K562 (cell line): ENCODE data around the gene FIBP. TPM values are rescaled to one million over a fixed set of nuclear protein-coding genes. Genes with fewer than 3 reads are reported as not detected.

Experiments
- ATF4 ChIP-seq: fragments of 450-650 bp; formaldehyde crosslinking; IDR thresholded peaks from 2 replicates; pipeline ENCODE4 v1.4.0; 2022; ENCODE audit warnings: mild to moderate bottlenecking, moderate library complexity
- BACH1 ChIP-seq: fragments of 200-800 bp; sonication (Bioruptor generic); IDR thresholded peaks from 2 replicates; pipeline ENCODE4 v1.6.1; 2016; ENCODE audit warnings: missing genetic modification characterization, missing compliant biosample characterization
- CBFA2T3 ChIP-seq: fragments of 450-650 bp; IDR thresholded peaks from 2 replicates; pipeline ENCODE4 v1.6.1; 2017
- FOXA3 ChIP-seq, 2 experiments: fragments of 450-650 bp in 1 of 2; sonication (generic) in 1 of 2; formaldehyde crosslinking; IDR thresholded peaks in 1 of 2; conservative IDR thresholded peaks in 1 of 2; 2 replicates each; pipeline versions ENCODE4 v1.4.0 to v1.8.0; 2020 to 2022; ENCODE audit warnings: mild to moderate bottlenecking in 2 of 2, missing genetic modification reagents in 1 of 2
- FOXP1 ChIP-seq: sonication (generic); formaldehyde crosslinking; IDR thresholded peaks from 2 replicates; pipeline ENCODE4 v1.8.0; 2022; ENCODE audit warnings: mild to moderate bottlenecking, missing genetic modification reagents
- HMGN3 ChIP-seq: IDR thresholded peaks from 2 replicates; pipeline ENCODE4 v1.6.1; 2011; ENCODE audit warnings: borderline replicate concordance, low read depth, mild to moderate bottlenecking, mixed read lengths, low read length; ENCODE audit not compliant: insufficient read length; ENCODE audit errors: extremely low read depth
- ID3 ChIP-seq, 2 experiments: fragments of 250-450 bp in 1 of 2; fragments of 450-650 bp in 1 of 2; sonication (Bioruptor Pico) in 1 of 2; IDR thresholded peaks; 2 replicates each; pipeline versions ENCODE4 v1.6.1 to v1.8.0; 2016 to 2021; ENCODE audit warnings: mild to moderate bottlenecking in 2 of 2, moderate library complexity in 2 of 2, missing compliant biosample characterization in 1 of 2, missing genetic modification characterization in 1 of 2
- KDM1A ChIP-seq, 2 experiments: fragments of 450-650 bp; IDR thresholded peaks; 2 replicates each; pipeline ENCODE4 v1.6.1; 2016; ENCODE audit warnings: mild to moderate bottlenecking in 2 of 2
- NCOA2 ChIP-seq, 2 experiments: fragments of 450-650 bp; IDR thresholded peaks; 2 replicates each; pipeline ENCODE4 v1.6.1; 2018; ENCODE audit warnings: mild to moderate bottlenecking in 2 of 2, moderate library complexity in 1 of 2; ENCODE audit not compliant: partially characterized antibody in 2 of 2
- NFIC ChIP-seq: fragments of 450-650 bp; IDR thresholded peaks from 2 replicates; pipeline ENCODE4 v1.6.1; 2017; ENCODE audit warnings: mild to moderate bottlenecking, inconsistent platforms
- NR2C2 ChIP-seq, 2 experiments: fragments of 200-800 bp in 1 of 2; sonication (Bioruptor generic) in 1 of 2; sonication (generic) in 1 of 2; formaldehyde crosslinking in 1 of 2; IDR thresholded peaks; 2 replicates each; pipeline versions ENCODE4 v1.6.1 to v1.8.0; 2016 to 2022; ENCODE audit warnings: mild to moderate bottlenecking in 1 of 2, missing compliant biosample characterization in 1 of 2, missing genetic modification characterization in 1 of 2, missing genetic modification reagents in 1 of 2
- NUFIP1 ChIP-seq: fragments of 450-650 bp; IDR thresholded peaks from 2 replicates; pipeline ENCODE4 v1.6.1; 2018; ENCODE audit not compliant: partially characterized antibody
- PPARD ChIP-seq: fragments of 250-450 bp; sonication (Bioruptor Pico); IDR thresholded peaks from 2 replicates; pipeline ENCODE4 v1.8.0; 2022; ENCODE audit warnings: inconsistent platforms, mild to moderate bottlenecking, moderate library complexity
- RBBP5 ChIP-seq: fragments of 200-600 bp; sonication (generic); IDR thresholded peaks from 2 replicates; pipeline ENCODE4 v1.6.1; 2012; ENCODE audit warnings: borderline replicate concordance, mild to moderate bottlenecking, low read length, control low read depth, inconsistent platforms; ENCODE audit not compliant: insufficient read depth, poor library complexity, severe bottlenecking
- SRSF3 ChIP-seq: fragments of 200-400 bp; formaldehyde crosslinking; IDR thresholded peaks from 2 replicates; pipeline ENCODE4 v1.6.1; 2016; ENCODE audit warnings: mild to moderate bottlenecking, low read length, moderate library complexity; ENCODE audit not compliant: insufficient read depth
- SRSF7 ChIP-seq: fragments of 200-400 bp; formaldehyde crosslinking; optimal IDR thresholded peaks from 2 replicates; pipeline ENCODE3; 2017; ENCODE audit warnings: mild to moderate bottlenecking, low read depth, low read length
- TAL1 ChIP-seq: fragments of 450-650 bp; IDR thresholded peaks from 2 replicates; pipeline ENCODE4 v1.6.1; 2016; ENCODE audit warnings: mild to moderate bottlenecking
- TOE1 ChIP-seq, 2 experiments: fragments of 450-650 bp in 1 of 2; sonication (generic) in 1 of 2; formaldehyde crosslinking in 1 of 2; IDR thresholded peaks; 2 replicates each; pipeline versions ENCODE4 v1.7.1 to v1.8.0; 2016 to 2022; ENCODE audit warnings: borderline replicate concordance in 2 of 2, mild to moderate bottlenecking in 2 of 2, antibody characterized with exemption in 1 of 2, inconsistent platforms in 1 of 2, low read depth in 1 of 2, missing genetic modification reagents in 1 of 2, moderate library complexity in 1 of 2
- TSHZ1 ChIP-seq: fragments of 250-450 bp; sonication (Bioruptor Pico); IDR thresholded peaks from 2 replicates; pipeline ENCODE4 v1.4.0; 2020; ENCODE audit warnings: mild to moderate bottlenecking, moderate library complexity
- XRCC4 ChIP-seq: IDR thresholded peaks from one replicate; pipeline ENCODE4 v1.6.1; 2011; ENCODE audit not compliant: insufficient read depth, insufficient read length; ENCODE audit errors: extremely low read depth
- ZEB2 ChIP-seq: fragments of 450-650 bp; IDR thresholded peaks from 2 replicates; pipeline ENCODE4 v1.6.1; 2016
- ZNF133 ChIP-seq: fragments of 250-450 bp; sonication (Bioruptor Pico); IDR thresholded peaks from 2 replicates; pipeline ENCODE4 v1.4.0; 2020; ENCODE audit warnings: mild to moderate bottlenecking
- ZNF146 ChIP-seq: IDR thresholded peaks from one replicate; pipeline ENCODE4 v1.6.1; 2018; ENCODE audit warnings: missing compliant biosample characterization; ENCODE audit not compliant: unreplicated experiment
- ZNF212 ChIP-seq: fragments of 450-650 bp; formaldehyde crosslinking; IDR thresholded peaks from 2 replicates; pipeline ENCODE4 v1.4.0; 2020; ENCODE audit warnings: mild to moderate bottlenecking
- polyA plus RNA-seq, 8 experiments: library from polyadenylated mRNA; depleted of rRNA in 4 of 8; stranded (reverse) in 5 of 8; unstranded in 3 of 8; fragments of >200 nt; fragmentation: Nextera tagmentation in 2 of 8; fragmentation: Illumina TruSeq in 1 of 8; extraction: Ambion mirVana in 2 of 8; extraction: Trizol in 1 of 8; gene quantifications; 2 replicates each; pipeline versions ENCODE4 v1.2.1 to v1.2.3, GENCODE V29; 2011 to 2014; ENCODE audit warnings: inconsistent platforms in 1 of 8, missing spikeins in 1 of 8
- total RNA-seq, 7 experiments: library from RNA; depleted of rRNA in 6 of 7; stranded (reverse); fragments of >200 nt in 6 of 7; fragmentation: Illumina TruSeq in 2 of 7; extraction: Trizol in 2 of 7; gene quantifications; 2 replicates each; pipeline versions ENCODE4 v1.2.1 to v1.2.3, GENCODE V29; 2011 to 2021; ENCODE audit warnings: low replicate concordance in 1 of 7

Gene FIBP
- total and polyA plus RNA-seq, 9 of the 15 experiments (the other 6 are each of a cell fraction or from before 2014, with no cell fraction given): 41.2 to 79.2 (median 48.6) TPM

DNA sequence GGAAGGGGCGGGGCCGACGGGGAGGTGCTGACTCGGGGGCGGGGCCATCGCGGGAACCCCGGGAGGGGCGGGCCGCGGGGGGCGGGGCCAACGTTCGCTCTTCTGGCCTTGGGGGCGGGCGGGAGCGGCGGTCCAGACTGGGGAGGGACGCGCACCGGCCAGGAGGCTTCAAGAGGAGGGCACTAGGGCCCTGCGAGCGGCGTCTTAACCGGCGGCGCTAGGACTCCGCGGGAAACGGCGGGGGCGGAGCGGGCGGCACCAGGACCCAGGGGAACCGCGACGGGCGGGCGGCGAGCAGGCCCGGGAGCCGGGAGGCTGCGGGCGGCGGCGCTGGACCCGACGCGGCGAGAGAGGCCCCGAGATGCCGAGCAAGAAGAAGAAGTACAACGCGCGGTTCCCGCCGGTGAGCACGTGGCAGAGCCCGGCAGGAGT lies 30.9 kb upstream of the FIBP start, which contains the start of gene DRAP1 (continued):
- peak; percentile 99 for TF ChIP-seq TOE1 (IDR thresholded peaks at IDR 0.05; ENCODE audit: borderline replicate concordance)
- TF ChIP-seq TOE1 (CRISPR knock-in tag; IDR thresholded peaks at IDR 0.05; ENCODE audit: borderline replicate concordance, low read depth): no peak
- no peak for TF ChIP-seq FOXA3 (CRISPR knock-in tag; conservative IDR thresholded peaks at IDR 0.05 in 1 of 2, IDR thresholded peaks at IDR 0.05 in 1 of 2)
- TF ChIP-seq PPARD (CRISPR knock-in tag): no peak
- TF ChIP-seq TAL1: no peak
- TF ChIP-seq NFIC: no peak; the same call in 1 of the 2 replicates
- TF ChIP-seq NR2C2 (CRISPR knock-in tag; IDR thresholded peaks at IDR 0.05): peak; percentile 67
- peak; percentile 76 for TF ChIP-seq NR2C2 (tag; IDR thresholded peaks at IDR 0.05)
- no peak for TF ChIP-seq SRSF3
- no peak for TF ChIP-seq KDM1A (IDR thresholded peaks at IDR 0.05)
- TF ChIP-seq ATF4 (CRISPR knock-in tag): 0 out of 2 replicates have a peak, but pooled peaks have one; percentile 44
- no peak for TF ChIP-seq ZNF146
- no peak for TF ChIP-seq ZNF133
- no peak for TF ChIP-seq SRSF7
- no peak for TF ChIP-seq ZNF212 (CRISPR knock-in tag)
- no peak for TF ChIP-seq ID3 (CRISPR knock-in tag; IDR thresholded peaks at IDR 0.05)
- TF ChIP-seq ID3 (tag; IDR thresholded peaks at IDR 0.05): peak; percentile 47; the same call in 1 of the 2 replicates
- TF ChIP-seq NUFIP1: no peak
- no peak for TF ChIP-seq ZEB2
- TF ChIP-seq HMGN3: peak; percentile 98
- no peak for TF ChIP-seq CBFA2T3
- no peak for TF ChIP-seq NCOA2 (IDR thresholded peaks at IDR 0.05; ENCODE audit: partially characterized antibody in 2 of 2)
- no peak for TF ChIP-seq XRCC4
- TF ChIP-seq FOXP1 (CRISPR knock-in tag): peak; percentile 81; the same call in 1 of the 2 replicates
- TF ChIP-seq BACH1 (tag): no peak
- no peak for TF ChIP-seq TSHZ1
- TF ChIP-seq RBBP5: peak; percentile 76
